RWPE2 (cell line): ENCODE results near the gene SH3PXD2A.

Experiments used
- ATAC-seq: fragments of 200-7000 bp; cut with Tn5 transposase; 3 replicates; pipeline ENCODE4 v1.9.1; 2021; ENCODE audit warnings: low read depth
- DNase-seq: peaks from one replicate; pipeline ENCODE4 v3.0.0-alpha.2; 2020; ENCODE audit warnings: low spot score
- H3K27ac ChIP-seq: fragments of 450-650 bp; 2 replicates; pipeline ENCODE4 v1.5.1; 2017; ENCODE audit warnings: mild to moderate bottlenecking; ENCODE audit not compliant: poor library complexity, severe bottlenecking
- H3K27me3 ChIP-seq: fragments of 250-450 bp; sonication (Bioruptor Pico); 2 replicates; pipeline ENCODE4 v1.5.1; 2021; ENCODE audit warnings: mild to moderate bottlenecking, moderate library complexity; ENCODE audit not compliant: insufficient read depth, poor library complexity, severe bottlenecking
- H3K36me3 ChIP-seq: fragments of 250-450 bp; sonication (Bioruptor Pico); 2 replicates; pipeline ENCODE4 v1.5.1; 2020; ENCODE audit warnings: low read depth, mild to moderate bottlenecking, moderate library complexity
- H3K4me1 ChIP-seq: fragments of 250-450 bp; sonication (Bioruptor Pico); 2 replicates; pipeline ENCODE4 v1.5.1; 2021; ENCODE audit warnings: mild to moderate bottlenecking, moderate library complexity; ENCODE audit not compliant: insufficient read depth, poor library complexity, severe bottlenecking
- H3K4me3 ChIP-seq: fragments of 250-450 bp; sonication (Bioruptor Pico); 2 replicates; pipeline ENCODE4 v1.5.1; 2021; ENCODE audit warnings: mild to moderate bottlenecking, moderate library complexity; ENCODE audit not compliant: severe bottlenecking
- H3K9me3 ChIP-seq: fragments of 250-450 bp; sonication (Bioruptor Pico); 2 replicates; pipeline ENCODE4 v1.5.1; 2021; ENCODE audit warnings: mild to moderate bottlenecking, moderate library complexity; ENCODE audit not compliant: severe bottlenecking
- TF ChIP-seq, protein P1 (sequence below): fragments of 450-650 bp; IDR thresholded peaks from one replicate; pipeline ENCODE4 v1.5.1; 2017; ENCODE audit warnings: mild to moderate bottlenecking, moderate library complexity; ENCODE audit not compliant: poor library complexity, severe bottlenecking

SH3PXD2A gene

DNA sequence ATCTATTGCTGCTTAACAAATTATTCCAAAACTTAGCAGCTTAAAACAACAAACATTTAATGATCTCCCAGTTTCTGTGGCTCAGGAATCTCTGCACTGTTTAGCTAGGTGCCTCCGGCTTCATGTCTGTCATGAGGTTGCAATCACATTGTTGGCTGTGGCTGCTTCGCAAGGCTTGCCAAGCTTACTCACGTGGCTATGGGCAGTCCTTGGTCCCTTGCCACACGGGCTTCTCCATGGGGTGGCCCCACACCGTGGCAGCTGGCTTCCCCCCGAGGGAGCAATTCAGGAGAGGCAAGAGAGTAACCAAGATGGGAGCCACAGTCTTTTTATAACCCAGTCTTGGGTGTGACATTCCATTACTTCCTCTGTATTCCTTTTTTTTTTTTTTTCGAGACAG is 294.5 kb downstream of the SH3PXD2A start:
- H3K36me3 ChIP-seq = no peaks in the 10 kb centered on the region
- TF ChIP-seq, protein P1, sequence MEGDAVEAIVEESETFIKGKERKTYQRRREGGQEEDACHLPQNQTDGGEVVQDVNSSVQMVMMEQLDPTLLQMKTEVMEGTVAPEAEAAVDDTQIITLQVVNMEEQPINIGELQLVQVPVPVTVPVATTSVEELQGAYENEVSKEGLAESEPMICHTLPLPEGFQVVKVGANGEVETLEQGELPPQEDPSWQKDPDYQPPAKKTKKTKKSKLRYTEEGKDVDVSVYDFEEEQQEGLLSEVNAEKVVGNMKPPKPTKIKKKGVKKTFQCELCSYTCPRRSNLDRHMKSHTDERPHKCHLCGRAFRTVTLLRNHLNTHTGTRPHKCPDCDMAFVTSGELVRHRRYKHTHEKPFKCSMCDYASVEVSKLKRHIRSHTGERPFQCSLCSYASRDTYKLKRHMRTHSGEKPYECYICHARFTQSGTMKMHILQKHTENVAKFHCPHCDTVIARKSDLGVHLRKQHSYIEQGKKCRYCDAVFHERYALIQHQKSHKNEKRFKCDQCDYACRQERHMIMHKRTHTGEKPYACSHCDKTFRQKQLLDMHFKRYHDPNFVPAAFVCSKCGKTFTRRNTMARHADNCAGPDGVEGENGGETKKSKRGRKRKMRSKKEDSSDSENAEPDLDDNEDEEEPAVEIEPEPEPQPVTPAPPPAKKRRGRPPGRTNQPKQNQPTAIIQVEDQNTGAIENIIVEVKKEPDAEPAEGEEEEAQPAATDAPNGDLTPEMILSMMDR = no peak
- no peaks in the 10 kb centered on the region for H3K27me3 ChIP-seq
- ATAC-seq = no peak
- no peaks in the 10 kb centered on the region for H3K4me1 ChIP-seq
- H3K9me3 ChIP-seq = no peaks in the 10 kb centered on the region
- H3K27ac ChIP-seq = no peak overlapping the region
- DNase-seq = no peak
- H3K4me3 ChIP-seq = no peak overlapping the region

DNA sequence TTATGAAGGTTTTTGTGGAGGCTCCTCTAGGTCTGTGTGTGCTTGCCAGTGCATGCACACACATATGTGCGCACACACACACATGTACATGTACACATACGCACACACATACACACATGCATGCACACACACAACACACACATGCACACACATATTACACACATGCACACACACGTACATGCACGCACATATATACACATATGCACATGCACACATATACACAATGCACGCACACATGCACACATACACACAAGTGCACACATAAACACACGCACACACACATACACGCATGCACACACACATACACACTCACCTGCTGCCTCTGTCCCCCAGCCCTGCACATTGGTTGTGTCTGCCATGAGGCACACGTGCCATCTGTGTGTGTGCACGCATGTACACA is 295.6 kb downstream of the SH3PXD2A start:
- H3K4me1 ChIP-seq = no peaks in the 10 kb centered on the region
- ATAC-seq (no peak), DNase-seq (no peak)
- H3K36me3 ChIP-seq = no peaks in the 10 kb centered on the region
- no peaks in the 10 kb centered on the region for H3K27me3 ChIP-seq
- no peaks in the 10 kb centered on the region for H3K9me3 ChIP-seq
- TF ChIP-seq, protein P1 = no peak
- H3K27ac ChIP-seq = no peak overlapping the region
- no peak overlapping the region for H3K4me3 ChIP-seq

DNA sequence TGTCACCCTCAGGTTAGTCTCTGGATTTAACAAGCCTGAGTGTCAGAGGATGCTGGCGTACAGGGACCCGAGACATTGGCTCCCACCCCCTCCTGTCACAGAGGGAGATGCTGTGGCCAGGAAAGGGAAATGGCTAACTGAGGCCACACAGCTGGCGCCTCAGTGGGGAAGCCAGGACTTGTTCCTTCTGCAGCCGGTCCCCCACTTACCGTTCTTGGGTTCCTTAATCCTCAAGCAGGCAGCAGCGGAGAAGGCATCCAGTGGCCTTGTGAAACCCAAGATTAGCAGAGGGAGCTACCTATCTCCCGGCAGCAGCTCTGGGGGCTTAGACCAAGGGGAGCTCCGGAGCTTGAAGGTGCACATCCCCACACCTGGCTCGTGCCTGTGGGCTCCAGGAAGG is 296.5 kb downstream of the SH3PXD2A start:
- H3K9me3 ChIP-seq = no peaks in the 10 kb centered on the region
- H3K27me3 ChIP-seq = no peaks in the 10 kb centered on the region
- H3K27ac ChIP-seq = no peak overlapping the region
- H3K4me3 ChIP-seq = no peak overlapping the region
- TF ChIP-seq, protein P1 = no peak
- ATAC-seq = no peak
- no peak for DNase-seq
- H3K4me1 ChIP-seq = no peaks in the 10 kb centered on the region
- H3K36me3 ChIP-seq = no peaks in the 10 kb centered on the region

DNA sequence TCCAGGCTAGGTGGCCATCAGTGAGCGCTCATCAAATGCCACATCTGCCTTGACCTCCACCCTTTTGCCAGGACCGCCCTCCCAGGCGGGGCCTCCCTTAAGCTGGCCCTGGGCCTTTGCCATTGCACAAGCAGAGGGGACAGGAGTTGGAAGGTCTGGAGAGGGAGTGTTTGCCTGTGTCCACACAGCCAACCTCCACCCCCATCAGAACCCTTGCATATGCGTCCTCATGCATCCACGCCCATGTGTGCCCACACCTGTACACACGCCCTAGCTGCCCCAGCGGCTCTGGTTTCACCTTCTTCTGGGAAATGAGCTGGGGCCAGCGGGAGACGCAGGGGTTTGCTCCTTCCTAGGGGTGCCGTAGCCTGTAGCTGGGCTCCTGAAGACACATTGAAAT is 297.9 kb downstream of the SH3PXD2A start:
- no peaks in the 10 kb centered on the region for H3K4me1 ChIP-seq
- TF ChIP-seq, protein P1 = no peak
- H3K36me3 ChIP-seq = no peaks in the 10 kb centered on the region
- DNase-seq = no peak
- H3K27ac ChIP-seq = no peak overlapping the region
- ATAC-seq = no peak
- H3K27me3 ChIP-seq = no peaks in the 10 kb centered on the region
- no peaks in the 10 kb centered on the region for H3K9me3 ChIP-seq
- H3K4me3 ChIP-seq = no peak overlapping the region

DNA sequence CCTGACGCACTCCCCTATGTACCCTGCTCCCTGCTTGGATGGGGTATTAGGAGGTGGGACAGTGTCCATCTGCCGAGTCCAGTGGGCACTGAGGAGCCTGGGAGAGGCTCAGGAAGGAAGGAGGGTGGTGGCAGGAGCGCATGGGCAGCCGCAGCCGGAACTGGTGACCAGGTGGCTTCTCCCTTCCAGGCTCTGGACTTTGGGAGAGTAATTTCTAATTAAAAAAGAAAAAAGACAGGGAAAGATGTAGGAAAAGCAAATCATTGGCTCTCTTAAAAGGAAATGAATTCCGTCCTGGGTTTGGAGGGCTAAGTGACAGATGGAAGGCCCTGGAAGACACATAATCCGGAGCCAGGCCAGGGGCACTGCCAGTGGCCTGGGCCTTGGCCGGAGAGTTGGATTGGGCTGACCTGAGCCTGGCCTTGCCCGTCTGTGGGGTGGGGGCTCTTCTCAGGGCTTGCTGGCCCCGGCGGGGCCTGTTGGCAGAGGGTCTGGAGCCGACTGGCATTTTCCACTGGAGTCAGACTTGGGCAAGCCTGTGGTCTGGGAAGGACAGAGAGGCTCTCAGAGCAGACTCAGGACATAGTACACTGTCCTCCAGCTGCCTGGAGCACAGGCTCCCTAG is 298.9 kb downstream of the SH3PXD2A start:
- TF ChIP-seq, protein P1 = no peak
- ATAC-seq = no peak
- no peak overlapping the region for H3K27ac ChIP-seq
- no peak overlapping the region for H3K4me3 ChIP-seq
- no peaks in the 10 kb centered on the region for H3K4me1 ChIP-seq
- no peaks in the 10 kb centered on the region for H3K9me3 ChIP-seq
- H3K36me3 ChIP-seq = no peaks in the 10 kb centered on the region
- DNase-seq = no peak
- H3K27me3 ChIP-seq = no peaks in the 10 kb centered on the region
